ENCODE measurements around the gene MGAT2. TPM values are rescaled to one million over a fixed set of nuclear protein-coding genes. Genes with fewer than 3 reads are reported as not detected.

MGAT2 gene
- total RNA-seq, 1 donor from 2014 or later: 40.5 TPM

DNA sequence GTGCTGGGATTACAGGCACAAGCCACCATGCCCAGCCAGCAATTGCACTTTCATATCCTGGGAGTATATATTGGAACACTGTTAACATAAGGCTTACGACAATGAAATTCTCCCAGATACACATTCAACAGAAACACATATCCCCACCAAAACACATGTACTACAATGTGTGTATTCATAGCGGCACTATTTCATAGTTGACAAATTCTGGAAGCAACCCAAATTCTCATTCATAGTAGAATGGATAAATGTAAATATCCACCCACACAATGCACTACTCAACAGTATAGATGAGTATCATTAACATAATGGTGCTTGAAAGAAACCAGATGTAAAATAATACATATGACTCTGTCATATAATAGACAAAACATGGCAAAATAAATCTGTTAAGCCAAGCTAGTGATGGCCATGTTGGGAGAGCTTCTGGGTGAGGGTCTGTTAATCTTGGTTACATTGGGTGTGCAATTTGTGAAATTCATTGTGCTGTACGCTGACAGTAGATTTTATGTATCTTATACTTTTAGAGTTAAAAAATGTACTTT lies 17.0 kb downstream of the MGAT2 start:
- no peaks in the 10 kb centered on the region for H3K9me3 Mint-ChIP-seq
- ChIA-PET CTCF (no interaction called here), POLR2A (interaction anchor here (0.6 to 1.5 kb wide), 2 partner anchors 18 to 56 kb away, joined by 3 to 4 read pairs; partner anchors contain the start of genes MGAT2 and RPL36AL)
- DNase-seq: no peak
- peaks cover 60% of the 10 kb centered on the region for H3K36me3 Mint-ChIP-seq (ENCODE audit: low read depth)
- H3K27ac Mint-ChIP-seq: peak overlapping the region; percentile 67
- no peak for ATAC-seq (ENCODE audit: low read depth)
- H3K4me1 Mint-ChIP-seq: peaks cover 74% of the 10 kb centered on the region
- H3K27me3 Mint-ChIP-seq: no peaks in the 10 kb centered on the region
- intact Hi-C loops (cut with micrococcal nuclease): loop anchor here (10.0 kb wide), 1 partner anchor 1187 kb away; no protein-coding TSS in a partner anchor
- H3K4me3 Mint-ChIP-seq: peak overlapping the region; percentile 3
- TF ChIP-seq CTCF (IDR thresholded peaks at IDR 0.05): no peak

GRCh38 chr14:49640540-49641417 lies 20.2 kb downstream of the MGAT2 start:
- ChIA-PET CTCF (no interaction called here), POLR2A (interaction anchor here (0.6 kb wide), 1 partner anchor 140 kb away, joined by 6 read pairs; no protein-coding TSS in a partner anchor)
- DNase-seq (no peak), ATAC-seq (ENCODE audit: low read depth) (no peak)
- intact Hi-C loops (cut with micrococcal nuclease): no loop called here
- no peaks in the 10 kb centered on the region for H3K9me3 Mint-ChIP-seq
- H3K4me1 Mint-ChIP-seq: peaks cover 60% of the 10 kb centered on the region
- H3K4me3 Mint-ChIP-seq: no peak overlapping the region
- peaks cover 57% of the 10 kb centered on the region for H3K36me3 Mint-ChIP-seq (ENCODE audit: low read depth)
- H3K27ac Mint-ChIP-seq: peak overlapping the region; percentile 46
- TF ChIP-seq CTCF (IDR thresholded peaks at IDR 0.05): no peak
- H3K27me3 Mint-ChIP-seq: no peaks in the 10 kb centered on the region

DNA sequence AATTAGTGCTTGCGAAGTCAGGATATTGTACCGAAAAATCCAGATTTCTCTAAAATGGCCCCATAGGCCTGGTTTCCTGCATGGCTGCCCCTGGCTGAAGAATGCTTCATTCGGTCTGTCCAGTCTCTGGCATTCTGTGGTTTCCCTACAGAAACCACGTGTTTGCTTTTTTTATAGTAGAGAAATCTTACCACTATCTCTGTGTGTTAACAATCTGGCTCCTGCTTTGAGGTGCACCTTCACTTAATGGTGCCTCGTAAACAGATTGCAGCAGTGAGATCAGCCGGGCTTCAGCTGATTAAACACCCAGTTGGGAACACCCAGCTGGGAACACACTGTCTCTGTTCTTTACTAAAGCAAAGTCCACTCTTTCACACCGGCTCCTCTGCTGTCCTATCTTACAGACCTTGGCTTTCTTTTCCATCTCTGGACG lies 21.1 kb downstream of the MGAT2 start:
- peaks cover 51% of the 10 kb centered on the region for H3K4me1 Mint-ChIP-seq
- no peak for TF ChIP-seq CTCF (IDR thresholded peaks at IDR 0.05)
- peaks cover 52% of the 10 kb centered on the region for H3K36me3 Mint-ChIP-seq (ENCODE audit: low read depth)
- ChIA-PET POLR2A (no interaction called here), CTCF (no interaction called here)
- peak overlapping the region; percentile 19 for H3K4me3 Mint-ChIP-seq
- intact Hi-C loops (cut with micrococcal nuclease): no loop called here
- ATAC-seq (ENCODE audit: low read depth): no peak
- peak overlapping the region; percentile 13 for H3K27ac Mint-ChIP-seq
- H3K27me3 Mint-ChIP-seq: no peaks in the 10 kb centered on the region
- H3K9me3 Mint-ChIP-seq: no peaks in the 10 kb centered on the region
- no peak for DNase-seq

DNA sequence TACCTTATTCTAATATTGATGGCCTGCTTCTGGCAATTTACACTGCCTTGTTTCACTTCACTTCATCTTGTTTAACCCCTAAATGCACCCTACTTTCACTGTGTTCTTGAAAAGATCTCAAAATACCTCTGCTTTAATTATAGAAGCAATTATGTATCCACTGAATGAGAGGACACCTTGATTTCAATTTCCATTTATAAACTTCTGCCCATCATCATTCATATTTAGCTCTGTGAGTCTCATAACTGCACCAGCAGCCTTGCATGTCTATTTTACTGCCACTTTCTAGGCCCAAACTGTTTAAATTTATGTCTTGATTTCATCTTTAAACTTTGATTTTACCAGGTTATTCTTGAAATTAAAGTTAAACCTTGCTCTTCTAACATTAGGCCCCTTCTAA lies 21.6 kb downstream of the MGAT2 start:
- no peak for ATAC-seq (ENCODE audit: low read depth)
- Mint-ChIP-seq H3K36me3 (ENCODE audit: low read depth) (peaks cover 52% of the 10 kb centered on the region), H3K27me3 (no peaks in the 10 kb centered on the region), H3K4me1 (peaks cover 50% of the 10 kb centered on the region), H3K27ac (peak overlapping the region; percentile 13), H3K4me3 (peak overlapping the region; percentile 19), H3K9me3 (no peaks in the 10 kb centered on the region)
- ChIA-PET CTCF (no interaction called here), POLR2A (no interaction called here)
- intact Hi-C loops (cut with micrococcal nuclease): no loop called here
- no peak for DNase-seq
- no peak for TF ChIP-seq CTCF (IDR thresholded peaks at IDR 0.05)

DNA sequence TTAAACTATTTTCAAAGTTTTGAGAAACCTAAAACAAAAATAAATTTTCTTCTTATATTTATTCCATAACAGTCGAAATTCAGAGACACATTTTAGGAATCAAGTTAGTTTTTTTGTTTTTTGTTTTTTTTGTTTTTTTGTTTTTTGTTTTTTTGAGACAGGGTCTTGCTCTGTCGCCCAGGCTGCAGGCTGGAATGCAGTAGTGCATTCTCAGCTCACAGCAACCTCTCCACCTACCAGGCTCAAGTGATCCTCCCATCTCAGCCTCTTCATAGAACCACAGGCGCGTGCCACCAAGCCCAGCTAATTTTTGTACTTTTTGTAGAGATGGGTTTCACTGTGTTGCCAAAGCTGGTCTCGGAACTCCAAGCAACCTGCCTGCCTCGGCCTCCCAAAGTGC lies 32.9 kb downstream of the MGAT2 start:
- peaks cover 5% of the 10 kb centered on the region for H3K36me3 Mint-ChIP-seq (ENCODE audit: low read depth)
- H3K9me3 Mint-ChIP-seq: no peaks in the 10 kb centered on the region
- no peak for ATAC-seq (ENCODE audit: low read depth)
- no peak overlapping the region for H3K27ac Mint-ChIP-seq
- intact Hi-C loops (cut with micrococcal nuclease): no loop called here
- no peaks in the 10 kb centered on the region for H3K27me3 Mint-ChIP-seq
- CTCF ChIA-PET: no interaction called here
- peaks cover 2% of the 10 kb centered on the region for H3K4me1 Mint-ChIP-seq
- no peak for DNase-seq
- no peak for TF ChIP-seq CTCF (IDR thresholded peaks at IDR 0.05)
- POLR2A ChIA-PET: no interaction called here
- no peak overlapping the region for H3K4me3 Mint-ChIP-seq

Data from activated B cell treated with CpG ODN at 0.5 μM for 24 hours (primary cell).